Inferior parietal cortex (tissue), 1 donor: ENCODE measurements around the gene OR2A7.
"Not testable (repeated sequence)": the region's sequence is repeated elsewhere in the genome, so short reads cannot be mapped to it uniquely, and the experiment has no call there.

Experiments used
- DNase-seq: peaks from one replicate; pipeline ENCODE4 v3.0.0-alpha.2; 2016; ENCODE audit errors: extremely low spot score

The OR2A7 gene, protein sequence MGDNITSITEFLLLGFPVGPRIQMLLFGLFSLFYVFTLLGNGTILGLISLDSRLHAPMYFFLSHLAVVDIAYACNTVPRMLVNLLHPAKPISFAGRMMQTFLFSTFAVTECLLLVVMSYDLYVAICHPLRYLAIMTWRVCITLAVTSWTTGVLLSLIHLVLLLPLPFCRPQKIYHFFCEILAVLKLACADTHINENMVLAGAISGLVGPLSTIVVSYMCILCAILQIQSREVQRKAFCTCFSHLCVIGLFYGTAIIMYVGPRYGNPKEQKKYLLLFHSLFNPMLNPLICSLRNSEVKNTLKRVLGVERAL

DNA sequence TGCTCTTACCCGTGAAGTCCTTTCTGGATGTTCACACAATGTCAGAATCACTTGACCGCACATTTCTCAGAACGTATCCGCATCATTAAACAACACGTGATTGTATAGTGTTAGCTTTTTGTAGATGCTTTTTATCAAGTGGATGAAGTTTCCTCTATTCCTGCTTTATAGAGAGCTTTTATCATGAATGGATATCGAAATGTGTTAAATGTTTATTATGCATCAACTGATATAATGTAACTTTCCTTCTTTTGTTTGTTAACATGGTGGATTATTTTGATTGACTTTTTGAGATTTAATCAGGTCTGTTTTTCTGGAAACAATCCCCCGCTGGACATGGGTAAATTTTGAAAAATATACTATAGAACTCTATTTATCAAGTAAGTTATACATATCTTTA lies at the start of gene OR2A7:
OR2A7 (minus strand) TSS at position 101 of the 400 bp plus-strand sequence. CDS start 5,164 bp downstream, outside the sequence.
- DNase-seq = not testable (repeated sequence)

DNA sequence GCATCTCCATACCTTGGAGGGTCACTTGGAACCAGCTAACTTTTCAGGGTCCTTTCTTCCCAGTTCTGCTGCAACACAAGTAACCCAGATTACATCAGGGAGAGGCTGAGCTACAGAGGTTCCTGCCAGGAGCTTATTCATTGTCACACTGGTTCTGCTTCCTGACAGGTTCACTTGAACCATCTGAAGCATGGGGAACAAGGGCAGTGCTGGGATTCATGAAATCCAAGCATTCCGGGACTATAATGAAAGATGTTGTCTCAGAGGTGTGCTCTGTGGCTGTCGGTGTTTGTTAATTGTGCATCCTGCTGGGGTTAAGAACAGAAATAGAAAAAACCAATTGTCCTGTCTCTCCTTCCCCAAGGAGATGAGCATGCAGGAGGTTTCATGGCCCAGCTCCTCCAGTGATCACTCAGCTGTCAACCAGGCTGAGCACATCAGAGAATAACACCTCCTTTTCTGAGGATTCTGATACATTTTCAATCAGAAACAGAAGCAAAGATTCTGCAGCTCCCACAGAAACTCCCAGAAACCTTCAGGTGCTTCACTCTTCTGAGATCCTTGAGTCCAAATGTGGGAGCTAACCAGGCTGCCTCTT lies 47.4 kb upstream of the OR2A7 start, which contains the start of gene OR2A1:
OR2A1 (plus strand) TSS at position 548 of the 598 bp plus-strand sequence. CDS start 5,706 bp downstream, outside the sequence.
- not testable (repeated sequence) for DNase-seq

DNA sequence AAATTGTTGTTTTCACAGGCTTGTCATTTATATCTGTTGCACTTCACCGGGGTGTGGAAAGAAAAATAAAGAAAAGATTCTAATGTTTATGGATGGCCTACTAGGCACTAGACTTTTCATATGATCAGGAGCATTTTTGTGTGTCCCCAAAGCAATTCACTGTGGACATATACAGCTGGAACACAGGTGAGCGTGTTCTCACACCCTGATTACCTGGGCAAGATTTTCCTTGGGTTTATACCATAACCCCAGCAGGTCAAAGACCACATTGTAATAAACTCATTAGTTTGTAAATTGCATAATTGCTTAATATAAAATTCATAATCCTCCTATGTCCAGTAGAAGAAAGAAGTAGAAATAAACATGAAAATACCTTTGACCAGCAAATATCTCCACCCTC lies 46.6 kb upstream of the OR2A7 start:
- not testable (repeated sequence) for DNase-seq

DNA sequence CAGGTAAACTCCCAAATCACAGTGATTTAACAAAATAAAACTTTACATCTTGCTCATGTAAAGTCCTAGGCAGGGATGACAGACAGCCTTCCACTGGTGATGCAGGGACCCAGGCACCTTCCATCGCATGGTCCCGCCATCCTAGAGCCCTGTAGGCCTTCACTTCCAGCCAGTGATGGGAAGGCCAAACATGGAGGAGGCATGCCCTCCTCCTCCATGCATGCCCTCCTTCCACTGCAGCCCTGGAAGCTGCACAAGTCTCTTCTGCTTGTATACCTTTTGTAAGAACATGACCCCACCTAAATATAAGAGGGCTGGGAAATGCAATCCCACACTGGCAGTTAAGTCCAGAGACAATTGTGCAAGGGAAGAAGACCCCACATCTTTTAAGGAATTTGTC lies 45.1 kb upstream of the OR2A7 start:
- DNase-seq = not testable (repeated sequence)

DNA sequence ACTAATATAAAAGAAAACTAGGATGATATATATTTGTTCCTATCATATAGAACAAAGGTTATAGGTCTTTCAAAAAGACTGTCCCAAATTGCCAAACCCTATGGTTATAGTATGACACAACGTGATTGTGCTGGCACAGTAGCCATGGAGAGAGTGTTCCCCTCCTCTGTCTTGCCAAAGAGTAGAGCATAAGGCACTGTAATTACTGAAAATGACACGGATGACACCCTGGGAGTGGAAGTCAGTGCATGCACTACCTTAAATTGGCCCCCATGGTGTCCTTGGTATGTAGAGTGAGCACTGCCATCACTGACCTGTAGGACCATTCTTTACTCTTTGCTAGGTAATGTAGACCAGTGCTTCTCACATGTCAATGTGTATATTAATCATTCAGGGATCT lies 40.6 kb upstream of the OR2A7 start:
- DNase-seq = not testable (repeated sequence)

DNA sequence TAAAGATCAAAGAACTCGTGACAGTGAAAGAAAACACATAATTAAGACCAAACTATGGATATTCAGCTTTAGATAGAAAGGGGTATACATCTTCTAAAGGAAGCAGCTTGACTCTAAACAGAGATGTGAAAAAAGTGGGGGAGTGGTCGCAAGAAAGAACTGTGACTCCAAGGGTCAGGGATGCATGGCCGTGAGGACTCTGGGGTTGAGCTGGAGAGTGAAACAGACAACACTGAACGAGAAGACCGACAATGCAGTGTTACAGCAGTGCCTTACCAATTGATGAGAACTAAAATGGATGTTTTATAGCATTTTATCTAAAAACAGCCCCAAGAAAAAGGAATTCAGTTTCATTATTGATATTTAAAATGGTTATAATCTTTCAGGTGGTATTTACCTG lies 39.0 kb upstream of the OR2A7 start:
- not testable (repeated sequence) for DNase-seq

DNA sequence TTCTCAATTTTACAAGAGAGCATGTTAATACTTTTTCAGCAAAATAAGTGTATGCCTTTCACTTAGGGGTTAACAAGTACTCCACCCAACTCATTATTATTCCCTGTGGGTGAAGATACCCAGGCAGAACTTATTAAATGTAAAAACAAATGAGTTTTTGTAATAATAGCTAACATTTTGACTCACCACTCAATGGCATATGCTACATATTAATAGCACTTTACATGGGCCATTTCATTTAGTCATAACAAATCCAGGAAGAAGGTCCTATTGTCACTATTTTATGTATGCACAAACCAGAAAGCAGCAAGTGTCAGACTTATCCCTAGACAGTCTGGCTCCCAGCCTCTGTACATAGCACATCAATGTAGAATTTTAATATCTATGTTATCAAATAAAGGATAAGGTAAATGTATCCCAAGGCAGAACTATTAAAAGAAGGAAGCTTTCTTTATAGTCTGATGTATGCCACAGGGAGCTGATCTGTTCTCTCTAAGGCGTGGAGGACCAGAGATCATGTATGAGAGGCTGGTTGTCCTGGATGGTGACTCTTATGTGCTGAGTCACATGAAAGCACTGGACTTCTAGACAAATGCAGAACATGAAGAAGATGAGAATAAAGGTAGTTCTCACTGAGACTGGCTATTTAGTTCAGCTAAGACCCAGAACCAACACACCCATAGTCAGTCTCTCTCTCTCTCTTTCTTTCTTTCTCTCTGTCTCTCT lies 38.1 kb upstream of the OR2A7 start:
- DNase-seq = not testable (repeated sequence)

DNA sequence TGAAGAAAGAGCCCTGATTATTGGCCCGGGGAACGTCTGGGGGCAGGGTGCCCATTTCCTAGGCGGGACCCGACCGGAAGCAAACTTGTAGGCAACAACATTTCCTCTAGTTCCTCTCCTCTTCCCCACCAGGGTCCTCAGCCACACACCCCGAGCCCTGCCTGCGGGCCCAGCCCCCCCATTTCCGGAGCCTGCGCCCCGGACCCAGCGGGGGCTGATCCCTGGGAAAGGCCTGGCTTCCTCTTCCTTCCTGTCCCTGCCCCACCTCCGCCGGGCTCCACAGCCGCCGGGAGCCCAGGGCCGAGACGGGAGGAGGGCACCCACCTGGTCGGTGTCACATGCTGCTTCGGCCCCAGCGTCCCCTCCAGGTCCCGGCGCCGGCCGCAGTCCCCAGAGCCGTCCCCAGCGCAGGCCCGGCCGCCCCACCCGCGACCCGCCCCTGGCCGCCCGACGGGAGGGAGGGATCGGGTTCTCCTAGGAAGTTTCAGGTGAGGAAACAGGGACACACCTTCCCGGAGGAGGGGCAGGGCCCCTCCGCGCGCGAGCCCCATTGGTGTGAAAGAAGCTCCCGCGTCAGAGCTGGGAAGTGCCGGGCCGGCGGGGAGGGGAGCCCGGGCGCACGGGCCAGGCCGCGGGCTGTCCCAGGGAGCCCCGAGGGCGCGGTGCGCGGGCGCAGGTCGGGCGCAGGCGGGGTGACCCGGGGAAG lies 29.4 kb upstream of the OR2A7 start:
- not testable (repeated sequence) for DNase-seq

DNA sequence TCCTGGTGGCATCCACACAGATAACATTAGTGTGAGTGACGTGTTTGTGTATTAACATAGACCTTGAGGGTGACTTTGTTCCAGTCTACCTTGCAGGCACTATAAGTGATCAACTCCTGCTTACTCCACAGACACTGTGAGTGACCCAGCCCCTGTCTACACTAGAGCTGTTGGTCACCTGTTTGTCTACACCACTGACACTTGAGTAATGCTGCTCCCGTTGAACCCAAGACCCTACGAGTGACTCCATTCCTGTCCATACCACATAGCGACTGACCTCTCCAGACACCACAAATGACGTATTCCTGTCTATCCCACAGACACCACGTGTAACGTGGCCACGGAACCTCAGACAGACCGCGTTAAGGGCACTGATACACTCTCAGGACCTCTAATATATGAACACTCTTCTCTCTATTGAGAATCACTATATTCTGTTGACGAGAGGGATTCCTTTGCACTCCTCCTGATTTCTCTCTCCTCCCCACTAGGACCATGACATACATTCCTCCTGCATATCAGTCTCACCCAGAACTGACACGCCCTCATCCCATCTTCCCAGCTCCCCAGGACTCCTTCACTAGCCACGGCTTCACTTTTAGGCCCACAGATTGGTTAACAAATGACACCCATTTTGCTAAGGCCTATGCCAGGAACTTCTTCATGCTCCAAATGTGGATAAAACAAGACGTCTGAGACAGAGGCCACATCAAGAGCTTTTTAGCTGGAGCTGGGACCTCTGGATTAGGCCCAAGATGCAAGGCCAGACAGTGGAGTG lies 28.0 kb upstream of the OR2A7 start:
- DNase-seq = not testable (repeated sequence)

DNA sequence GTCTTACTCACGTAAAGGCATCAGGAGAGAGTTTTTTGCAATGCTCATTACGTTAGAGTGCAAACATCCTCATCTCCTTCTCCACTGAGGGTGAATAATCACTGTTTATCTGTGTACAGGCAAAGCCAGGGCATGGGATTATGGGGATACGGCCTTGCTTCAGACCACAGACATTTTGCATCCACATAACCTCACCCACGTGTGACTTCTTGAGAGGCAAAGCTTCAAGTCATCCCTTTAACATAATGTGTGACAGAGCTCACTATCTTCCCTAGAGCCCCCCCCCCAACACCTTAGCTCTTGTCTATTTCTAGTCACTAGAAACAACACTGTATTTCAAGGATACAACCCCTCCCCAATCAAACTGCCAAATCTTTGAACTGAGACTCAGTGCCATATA lies 27.0 kb upstream of the OR2A7 start:
- not testable (repeated sequence) for DNase-seq

DNA sequence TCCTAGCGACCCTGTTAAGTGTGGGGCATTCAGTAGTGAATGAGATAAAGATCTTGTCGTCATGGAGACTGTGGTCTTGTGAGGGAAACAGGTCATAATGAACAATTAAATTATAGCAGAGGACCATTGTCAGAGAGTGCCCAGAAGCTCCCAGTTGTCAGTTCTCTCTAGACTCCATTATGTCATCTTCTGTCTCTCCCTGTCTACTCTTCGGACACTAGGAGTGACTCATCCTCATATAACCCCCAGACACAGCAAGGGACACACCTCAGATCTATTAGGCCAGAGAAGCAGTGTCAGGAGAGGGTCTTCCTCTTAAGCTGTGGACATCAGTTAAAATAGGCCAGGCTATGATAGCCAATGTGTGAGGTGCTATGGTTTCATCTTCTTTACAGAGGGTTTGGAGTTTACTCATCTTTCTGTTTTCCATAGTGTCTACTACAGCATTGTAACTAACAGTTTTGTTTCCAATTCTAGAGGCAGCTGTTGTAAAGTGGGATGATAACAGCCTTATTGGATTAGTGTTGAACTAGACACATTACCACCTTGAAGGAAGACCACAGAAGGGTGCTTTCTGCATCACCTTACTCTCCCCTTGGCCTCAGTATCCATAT lies 22.7 kb upstream of the OR2A7 start:
- not testable (repeated sequence) for DNase-seq

DNA sequence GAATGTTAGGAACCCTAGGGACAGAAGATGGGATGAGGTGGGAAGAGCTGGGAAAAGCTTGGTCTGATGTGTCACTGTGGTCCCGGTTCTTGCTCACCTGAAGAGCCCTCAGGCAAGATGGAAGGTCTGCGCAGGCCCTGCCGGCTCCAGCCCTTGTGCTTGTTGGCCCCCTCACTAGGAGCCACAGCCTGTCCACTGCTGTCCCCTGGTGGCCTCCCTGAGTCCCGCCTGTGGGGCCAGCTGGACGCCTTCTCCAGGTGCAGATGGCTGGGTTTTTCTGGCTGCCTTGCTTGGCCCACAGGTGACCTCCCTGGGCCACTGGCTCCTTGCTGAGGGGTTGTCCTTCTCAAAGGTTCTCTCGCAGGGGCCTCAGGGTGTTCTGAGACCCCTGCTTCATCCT lies 19.1 kb upstream of the OR2A7 start:
- DNase-seq = not testable (repeated sequence)

DNA sequence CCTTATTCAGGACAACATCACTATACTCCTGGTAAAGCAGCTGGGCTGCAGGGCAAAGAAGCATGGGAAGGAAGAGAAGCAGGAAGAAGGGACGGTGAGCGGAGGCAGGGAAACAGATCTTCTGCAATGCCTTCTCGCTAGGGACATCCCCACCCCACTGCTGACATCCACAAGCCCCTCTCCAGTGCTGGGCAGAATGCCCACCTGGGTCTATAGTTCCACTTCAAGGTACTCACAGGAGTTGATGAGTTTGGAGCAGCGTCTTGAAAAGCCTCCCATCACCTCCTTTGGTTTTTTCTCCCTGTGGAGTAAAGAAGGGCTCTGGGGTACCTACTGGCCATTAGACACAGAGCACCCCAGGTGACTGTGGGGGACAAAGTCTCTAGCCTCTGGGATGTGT lies 17.9 kb upstream of the OR2A7 start:
- not testable (repeated sequence) for DNase-seq

DNA sequence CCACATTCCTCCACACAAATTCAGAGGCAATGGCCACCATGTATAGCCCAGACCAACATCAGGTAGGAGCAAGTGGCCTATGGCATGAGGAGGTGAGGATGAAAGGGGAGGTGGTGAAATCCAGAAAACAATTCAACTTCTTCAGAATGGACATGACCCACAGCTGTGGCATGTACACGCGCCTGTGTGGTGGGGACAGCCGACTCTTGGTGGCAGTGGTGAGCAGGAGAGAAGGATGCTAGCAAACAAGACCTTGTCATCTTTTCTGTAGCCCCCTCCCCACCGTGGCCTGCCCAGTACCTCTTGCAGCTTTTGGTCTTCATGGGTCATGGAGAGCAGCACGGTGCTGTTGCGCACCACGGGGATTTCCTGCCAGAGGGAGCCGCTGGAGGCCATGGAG lies 17.4 kb upstream of the OR2A7 start:
- not testable (repeated sequence) for DNase-seq

DNA sequence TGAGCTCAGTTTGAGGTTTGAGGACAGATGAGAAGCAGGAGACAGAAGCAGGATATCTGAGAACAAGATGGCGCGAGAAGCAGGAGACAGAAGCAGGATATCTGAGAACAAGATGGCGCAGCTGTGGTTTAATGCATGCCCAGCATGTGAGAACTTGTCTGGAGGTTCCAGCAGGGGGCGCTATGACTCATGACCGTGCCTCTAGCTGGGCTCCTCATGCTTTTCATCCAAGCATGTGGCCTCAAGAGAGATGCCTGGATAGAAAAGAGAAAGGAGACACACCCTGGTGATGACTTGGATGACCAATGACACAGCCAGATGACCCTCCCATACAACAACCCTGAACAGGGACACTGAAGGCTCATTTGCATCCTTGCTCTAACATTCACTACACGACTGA lies 15.4 kb upstream of the OR2A7 start:
- not testable (repeated sequence) for DNase-seq

DNA sequence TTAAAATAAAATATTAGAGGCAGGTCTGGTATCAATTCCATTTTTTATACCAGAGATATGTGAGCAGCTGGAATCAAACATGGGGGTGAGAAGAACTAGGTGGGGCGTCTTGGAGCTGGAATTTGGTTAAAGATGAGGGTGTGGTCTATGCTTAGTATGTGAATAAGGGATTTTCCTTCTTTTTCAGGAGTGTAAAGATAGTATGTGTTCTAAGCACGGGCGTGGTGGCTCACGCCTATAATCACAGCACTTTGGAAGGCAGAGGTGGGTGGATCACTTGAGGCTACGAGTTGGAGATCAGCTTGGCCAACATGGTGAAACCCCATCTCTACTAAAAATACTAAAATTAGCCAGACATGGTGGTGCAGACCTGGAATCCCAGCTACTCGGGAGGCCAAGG lies 10.7 kb upstream of the OR2A7 start:
- DNase-seq = not testable (repeated sequence)

DNA sequence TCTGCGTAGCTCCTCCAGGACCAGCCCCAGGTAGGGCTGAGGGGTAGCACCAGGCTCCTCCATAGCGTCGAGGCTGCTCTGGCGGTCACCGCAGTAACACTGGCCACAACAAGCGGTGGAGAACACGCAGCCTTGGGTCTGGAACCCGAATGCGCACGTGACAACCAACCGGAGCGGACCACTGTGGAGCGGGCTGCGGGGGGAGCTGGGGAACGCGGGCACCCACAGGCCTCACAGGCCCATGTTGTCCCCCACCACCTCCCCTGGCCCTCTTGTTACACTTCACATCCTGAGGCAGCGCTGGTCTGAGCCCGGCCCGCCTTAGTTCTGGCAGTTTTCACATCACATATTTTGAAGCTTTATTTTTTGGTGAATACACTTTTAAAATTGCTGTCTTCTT lies 4.6 kb upstream of the OR2A7 start, which contains the start of gene CTAGE8:
CTAGE8 (minus strand) TSS at position 101 of the 400 bp plus-strand sequence; CDS start at position 63, 38 bp downstream.
- not testable (repeated sequence) for DNase-seq

DNA sequence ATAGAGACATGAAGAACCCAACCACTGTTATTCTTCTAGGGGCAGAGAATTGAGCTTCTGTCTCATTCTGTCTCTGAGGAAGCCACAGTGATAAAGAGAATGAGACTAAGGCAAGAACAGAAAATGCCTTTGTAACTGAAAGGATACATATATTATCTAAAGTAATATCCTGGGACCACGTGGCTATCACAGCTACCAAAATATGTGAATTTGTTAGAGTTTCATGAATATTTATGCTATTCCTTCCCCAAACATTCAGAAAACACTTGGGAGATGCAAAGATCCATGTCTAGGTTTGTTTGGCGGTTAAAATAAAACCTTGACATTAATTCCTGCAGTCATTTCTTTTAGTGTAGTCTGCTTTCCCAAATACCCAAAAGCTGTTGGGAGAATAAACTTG lies 2.5 kb downstream of the OR2A7 start:
- not testable (repeated sequence) for DNase-seq

DNA sequence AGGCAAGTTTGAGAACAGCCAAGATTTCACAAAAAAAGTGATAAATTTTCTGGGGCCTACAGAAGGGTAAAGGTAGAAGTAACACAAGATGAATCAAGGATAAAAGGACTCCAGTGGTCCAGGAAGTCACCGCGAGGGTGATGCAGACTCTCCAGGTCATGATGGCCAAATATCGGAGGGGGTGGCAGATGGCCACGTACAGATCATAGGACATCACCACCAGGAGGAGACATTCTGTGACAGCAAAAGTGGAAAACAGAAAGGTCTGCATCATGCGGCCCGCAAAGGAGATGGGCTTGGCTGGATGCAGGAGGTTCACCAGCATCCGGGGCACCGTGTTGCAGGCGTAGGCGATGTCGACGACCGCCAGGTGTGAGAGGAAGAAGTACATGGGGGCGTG lies 5.5 kb downstream of the OR2A7 start:
- DNase-seq = not testable (repeated sequence)

DNA sequence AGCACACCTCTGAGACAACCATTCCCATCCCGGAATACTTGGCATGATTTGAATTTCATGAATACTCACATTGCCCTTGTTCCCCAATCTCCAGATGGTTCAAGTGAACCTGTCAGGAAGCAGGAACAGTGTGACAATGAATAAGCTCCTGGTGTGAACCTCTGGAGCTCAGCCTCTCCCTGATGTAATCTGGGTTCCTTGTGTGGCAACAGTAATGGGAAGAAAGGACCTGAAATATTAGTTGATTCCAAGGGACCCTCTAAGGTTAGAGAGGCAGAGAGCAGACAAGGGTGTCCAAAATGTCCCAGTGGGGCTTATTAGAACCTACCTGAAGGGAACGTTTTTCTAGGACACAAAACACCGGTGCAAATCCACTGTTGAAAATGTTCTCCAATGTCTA lies 8.5 kb downstream of the OR2A7 start:
- DNase-seq = no peak
